GM18868 (cell line): ENCODE measurements around the gene CTBP1.
A peak's percentile ranks its signal among the peaks of the same experiment; 100 is the strongest.

Experiments used
- ATAC-seq: cut with Tn5 transposase; IDR thresholded peaks from one replicate; pipeline ENCODE4 v1.9.1; 2021; ENCODE audit warnings: mild to moderate bottlenecking, moderate library complexity; ENCODE audit not compliant: unreplicated experiment

Gene CTBP1

GRCh38 chr4:1225272-1226143 lies 23.4 kb downstream of the CTBP1 start:
- no peak for ATAC-seq

- ATAC-seq = no peak
Measured at GRCh38 chr4:1223841-1224809, 24.8 kb downstream of the CTBP1 start.

GRCh38 chr4:1222938-1223690 lies 25.8 kb downstream of the CTBP1 start:
- no peak for ATAC-seq

- no peak for ATAC-seq
Measured at GRCh38 chr4:1222036-1222789, 26.7 kb downstream of the CTBP1 start.

GRCh38 chr4:1221155-1221870 lies 27.6 kb downstream of the CTBP1 start:
- no peak for ATAC-seq

- ATAC-seq = no peak
Measured at GRCh38 chr4:1220566-1220965, 28.4 kb downstream of the CTBP1 start.

- ATAC-seq = no peak
Measured at GRCh38 chr4:1219566-1219950, 29.4 kb downstream of the CTBP1 start.

GRCh38 chr4:1218634-1219565 lies 30.0 kb downstream of the CTBP1 start:
- peak; percentile 77 for ATAC-seq

GRCh38 chr4:1217366-1217765 lies 31.6 kb downstream of the CTBP1 start:
- ATAC-seq = no peak

GRCh38 chr4:1216869-1217294 lies 32.0 kb downstream of the CTBP1 start:
- ATAC-seq = no peak

GRCh38 chr4:1216076-1216614 lies 32.8 kb downstream of the CTBP1 start:
- ATAC-seq = no peak

GRCh38 chr4:1215141-1216075 lies 33.5 kb downstream of the CTBP1 start:
- peak; percentile 25 for ATAC-seq

GRCh38 chr4:1214101-1215095 lies 34.5 kb downstream of the CTBP1 start:
- no peak for ATAC-seq

- ATAC-seq = no peak
Measured at GRCh38 chr4:1213336-1213995, 35.5 kb downstream of the CTBP1 start.

GRCh38 chr4:1212546-1213335 lies 36.2 kb downstream of the CTBP1 start:
- no peak for ATAC-seq
